CD4-positive, alpha-beta T cell treated with Interferon alpha-2 for 1 hour (primary cell): ENCODE measurements around the gene GPR12.

Experiments
- DNase-seq, 2 donors: peaks; one replicate each; pipeline ENCODE4 v3.0.0-alpha.2; 2020 to 2022

GPR12 gene, protein sequence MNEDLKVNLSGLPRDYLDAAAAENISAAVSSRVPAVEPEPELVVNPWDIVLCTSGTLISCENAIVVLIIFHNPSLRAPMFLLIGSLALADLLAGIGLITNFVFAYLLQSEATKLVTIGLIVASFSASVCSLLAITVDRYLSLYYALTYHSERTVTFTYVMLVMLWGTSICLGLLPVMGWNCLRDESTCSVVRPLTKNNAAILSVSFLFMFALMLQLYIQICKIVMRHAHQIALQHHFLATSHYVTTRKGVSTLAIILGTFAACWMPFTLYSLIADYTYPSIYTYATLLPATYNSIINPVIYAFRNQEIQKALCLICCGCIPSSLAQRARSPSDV

DNA sequence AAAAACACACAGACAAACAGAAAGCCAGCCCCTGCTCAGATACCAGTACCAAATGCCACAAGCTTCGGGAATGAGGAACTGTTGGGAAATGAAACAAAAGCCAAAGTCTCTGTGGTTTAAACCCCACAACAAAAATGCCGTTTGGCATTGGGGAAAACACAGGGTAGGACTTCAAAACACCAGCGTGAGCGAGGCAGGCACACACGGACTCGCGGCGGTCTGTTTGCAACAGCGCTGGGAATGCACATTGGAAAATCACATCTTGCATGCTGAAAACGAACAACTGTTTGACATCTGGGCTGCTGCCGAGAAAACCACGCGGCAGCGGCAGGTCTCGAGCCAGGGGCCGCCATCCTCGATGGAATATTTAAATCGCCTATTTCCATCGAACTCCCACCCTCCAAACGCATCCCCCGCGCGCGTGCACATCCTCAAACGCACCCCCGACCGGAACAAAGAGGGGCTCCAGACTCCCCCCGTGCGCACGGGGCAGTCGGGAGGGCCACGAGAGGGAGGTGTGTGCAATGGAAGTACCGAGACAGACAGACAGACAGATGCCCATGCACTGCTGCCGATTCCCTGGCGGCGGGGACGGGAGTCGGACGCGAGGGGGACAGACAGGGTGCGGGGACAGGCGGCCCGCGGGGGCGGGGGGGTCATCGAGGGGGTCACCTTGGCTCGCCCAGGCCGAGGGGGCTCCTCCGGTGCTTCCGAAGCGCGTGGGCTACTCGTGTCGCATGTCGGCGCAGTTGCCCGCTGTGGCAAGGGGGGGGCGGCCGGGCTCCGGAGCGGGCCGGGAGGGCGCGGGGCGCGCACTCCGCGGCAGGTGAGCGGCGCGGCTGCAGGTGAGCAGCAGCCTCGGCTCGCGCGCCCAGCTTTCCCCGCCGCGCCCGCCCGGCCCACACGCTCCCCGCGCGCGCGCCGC lies at the start of gene GPR12:
Gene GPR12, minus strand, starts transcription at position 880 of the 925 bp plus-strand sequence. CDS start 959 bp downstream, outside the sequence.
- DNase-seq, result no peak

DNA sequence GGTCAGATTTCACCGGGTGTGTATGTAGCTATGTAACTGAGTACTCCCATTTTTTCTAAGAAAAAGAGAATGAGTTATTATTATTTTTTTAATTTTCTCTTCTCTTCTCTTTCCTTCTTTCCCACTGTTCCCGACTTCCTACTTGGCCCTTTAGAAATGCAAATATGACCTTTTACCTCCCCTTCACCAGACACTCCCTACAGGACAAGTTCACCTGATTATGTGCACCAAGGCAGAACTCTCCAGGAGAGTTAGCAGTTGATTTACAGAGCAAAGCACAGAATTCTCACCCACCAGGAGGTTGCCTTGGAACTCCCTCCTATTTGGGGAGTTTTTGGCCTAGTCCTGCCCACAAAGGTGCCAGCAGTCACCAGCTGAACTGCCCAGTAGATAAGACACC lies 49.5 kb upstream of the GPR12 start:
- DNase-seq, result no peak

DNA sequence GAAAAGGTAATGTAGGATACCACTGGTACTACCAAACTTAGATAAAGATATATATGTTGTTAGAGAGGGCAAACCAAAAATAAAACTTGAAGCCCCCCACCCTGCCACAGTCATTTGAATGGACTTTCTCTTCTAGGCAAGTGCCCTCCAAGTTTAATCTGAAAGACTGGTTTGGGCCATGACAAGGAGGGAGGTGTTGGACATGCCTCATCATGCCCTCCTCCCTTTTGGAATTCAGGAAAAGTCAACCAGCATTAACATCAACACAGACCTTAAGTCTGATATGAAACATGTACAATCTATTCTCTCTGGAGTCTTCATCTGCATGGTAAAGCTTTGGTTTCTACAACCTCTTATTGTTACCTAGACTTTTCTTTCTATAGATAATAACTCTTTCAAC lies 46.3 kb upstream of the GPR12 start:
- no peak for DNase-seq

DNA sequence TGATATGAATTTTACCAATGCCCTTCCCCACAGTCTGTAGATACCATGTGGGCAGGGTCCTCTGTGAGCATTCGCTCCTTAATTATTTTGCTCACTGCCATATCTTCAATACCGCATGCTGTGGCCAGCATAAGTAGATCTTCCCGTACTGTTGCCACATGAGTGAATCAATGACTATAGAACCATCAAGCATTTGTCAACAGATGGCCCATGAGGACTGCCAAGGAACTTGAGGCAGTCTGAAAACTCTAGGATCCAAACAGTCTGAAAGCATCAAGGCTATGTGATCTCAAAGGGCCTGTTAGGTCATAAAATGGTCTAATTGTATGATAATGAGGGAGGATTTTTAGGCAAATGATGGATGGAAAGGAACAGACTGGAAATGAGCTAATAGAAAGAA lies 27.4 kb upstream of the GPR12 start:
- no peak for DNase-seq

DNA sequence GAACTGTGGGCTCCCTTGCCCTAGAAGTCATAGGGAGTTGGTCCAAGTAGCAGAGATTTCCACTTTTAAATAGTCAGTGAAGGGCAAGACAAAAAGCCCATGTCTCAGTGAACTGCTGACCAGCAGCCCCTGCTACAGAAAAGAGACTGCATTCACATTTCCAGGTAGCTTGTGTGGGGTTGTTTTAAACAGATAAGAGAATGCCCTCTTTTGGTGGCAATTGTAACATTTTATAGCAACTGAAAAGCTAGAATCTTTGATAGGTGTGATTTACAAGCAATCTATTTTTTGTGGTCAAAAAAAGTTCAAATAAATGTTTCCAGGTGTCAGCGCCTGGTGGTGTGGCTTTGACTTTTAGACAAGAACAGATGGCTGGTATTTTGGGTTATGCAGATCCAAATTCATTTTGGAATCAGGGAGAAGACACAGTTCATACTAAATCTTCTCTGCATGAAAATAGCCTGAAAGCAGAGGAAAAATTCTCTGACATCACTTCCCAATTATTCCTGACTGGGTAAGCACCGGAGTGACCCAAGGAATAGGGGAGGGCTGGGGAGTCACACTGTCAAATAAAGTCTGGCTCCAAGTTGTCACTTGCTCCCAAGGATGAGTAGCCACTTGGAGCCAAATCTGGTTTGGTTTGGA lies 26.2 kb upstream of the GPR12 start:
- DNase-seq, result no peak

DNA sequence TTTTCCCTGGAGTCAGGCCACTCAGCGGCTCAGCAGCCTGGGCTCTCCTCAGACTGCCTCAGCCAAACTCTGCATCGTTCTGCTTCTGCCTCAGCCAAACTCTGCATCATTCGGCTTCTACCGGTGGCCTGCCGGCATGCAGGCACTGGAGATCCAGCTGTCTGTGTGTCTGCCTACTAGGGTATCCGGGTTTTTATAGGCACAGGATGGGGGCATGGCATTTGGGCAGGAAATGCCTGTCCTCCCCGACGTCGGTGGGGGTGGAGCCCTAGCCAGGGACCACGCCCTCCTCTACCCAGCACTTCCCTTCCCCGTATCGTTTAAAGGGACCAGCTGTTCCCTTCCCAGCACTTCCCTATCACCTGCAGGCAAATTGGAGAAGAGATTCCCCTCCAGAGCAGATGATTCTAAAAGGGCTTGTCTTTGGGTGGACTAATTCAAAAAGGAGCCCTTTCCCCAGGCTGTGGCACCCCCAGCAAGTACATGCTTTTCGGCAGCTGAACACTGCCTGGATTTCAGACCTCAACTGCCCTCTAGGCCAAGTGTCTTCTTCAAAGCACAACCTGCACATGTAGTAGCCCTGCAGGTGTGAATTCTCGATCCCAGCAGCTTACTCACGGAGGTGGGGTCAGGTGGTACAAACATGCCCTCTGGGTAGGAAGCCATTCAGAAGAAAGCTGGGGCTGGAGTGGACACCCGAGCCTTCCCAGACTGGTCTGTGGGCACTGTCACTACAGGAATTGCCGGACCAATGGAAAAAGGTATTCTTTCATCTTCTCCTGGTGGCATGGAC lies 25.4 kb upstream of the GPR12 start:
- DNase-seq, result peak; percentile 79

DNA sequence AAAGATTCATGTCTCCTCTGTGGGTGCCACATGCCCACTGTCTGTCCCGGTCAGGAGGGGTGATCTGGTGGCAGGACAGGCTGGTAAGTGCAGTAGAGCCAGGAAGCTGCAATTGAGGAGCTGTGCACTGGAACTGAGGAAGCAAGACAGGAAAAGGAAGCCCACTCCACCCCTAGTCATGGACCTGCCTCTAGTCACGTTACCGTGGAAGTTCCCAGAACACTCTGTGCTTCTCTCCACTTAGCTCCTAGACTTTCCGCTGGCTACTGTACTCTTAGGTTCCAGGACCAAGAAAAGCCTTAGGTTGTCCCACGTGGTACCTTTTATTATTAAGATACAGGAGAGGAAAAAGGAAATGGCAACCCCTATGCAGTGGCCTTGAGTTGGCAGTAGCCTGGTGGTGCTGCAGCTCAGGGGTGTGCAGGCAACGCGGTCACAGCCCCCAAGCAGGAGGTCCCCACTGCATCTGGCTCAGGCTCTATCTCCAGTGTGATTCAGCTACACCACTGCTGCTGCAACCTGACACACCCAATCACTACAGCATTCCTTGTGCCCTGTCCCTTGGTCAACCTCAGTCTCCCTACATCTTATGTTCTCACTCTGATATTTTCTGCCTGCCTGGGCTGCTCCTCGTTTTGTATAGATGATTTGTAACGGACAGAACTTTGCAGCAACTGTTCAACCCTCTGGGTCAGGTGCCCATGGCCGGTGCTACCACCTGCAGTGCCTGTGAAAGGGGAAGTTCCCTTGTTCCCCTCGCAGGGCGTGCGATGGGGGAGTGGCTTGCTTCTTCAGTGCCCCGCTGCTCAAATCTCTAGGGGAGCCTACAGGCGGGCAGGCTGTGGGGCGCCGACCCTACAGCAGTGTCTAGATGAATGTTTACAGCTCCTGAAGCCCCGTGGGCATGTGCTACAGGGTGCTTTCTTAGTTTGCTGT lies 24.4 kb upstream of the GPR12 start:
- peak; percentile 27 to 57 for DNase-seq

DNA sequence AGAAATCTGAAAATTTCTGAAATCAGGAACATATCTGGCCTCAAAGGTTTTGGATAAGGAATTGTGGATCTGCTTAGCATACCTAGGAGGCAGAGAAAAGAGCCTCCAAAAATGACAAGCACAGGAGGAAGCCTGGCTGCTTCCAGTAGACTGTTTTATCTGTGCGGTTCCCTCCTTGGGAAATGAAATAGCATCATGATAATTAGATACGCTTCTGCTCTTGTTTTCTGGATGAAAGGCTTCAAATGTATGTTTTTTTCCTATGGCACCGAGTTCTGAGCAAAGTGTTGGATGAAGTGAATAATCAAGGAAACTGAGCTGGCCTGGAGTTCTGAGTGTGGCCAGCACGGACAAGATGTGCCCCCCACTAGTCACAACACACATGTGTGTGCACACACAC lies 19.8 kb upstream of the GPR12 start:
- DNase-seq, result no peak

DNA sequence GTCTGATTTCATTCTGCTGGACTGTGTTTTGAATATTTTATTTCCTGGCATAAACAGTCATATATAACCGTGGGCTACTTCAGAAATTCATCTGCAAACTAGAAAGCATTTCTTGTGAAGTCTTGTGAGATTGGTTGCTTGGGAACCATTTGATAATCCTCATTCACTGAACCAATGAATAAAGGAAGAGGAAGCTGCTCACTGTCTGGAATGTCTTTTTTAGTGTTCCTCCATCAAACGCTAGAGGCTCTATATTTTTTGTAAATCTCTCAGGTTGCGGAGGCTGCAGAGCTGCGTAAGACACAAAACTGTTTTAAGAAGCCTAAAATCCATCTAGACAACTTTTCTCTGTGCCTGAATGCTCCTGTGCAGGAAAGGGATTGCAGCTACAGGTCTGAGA lies 18.7 kb upstream of the GPR12 start:
- DNase-seq, result no peak

DNA sequence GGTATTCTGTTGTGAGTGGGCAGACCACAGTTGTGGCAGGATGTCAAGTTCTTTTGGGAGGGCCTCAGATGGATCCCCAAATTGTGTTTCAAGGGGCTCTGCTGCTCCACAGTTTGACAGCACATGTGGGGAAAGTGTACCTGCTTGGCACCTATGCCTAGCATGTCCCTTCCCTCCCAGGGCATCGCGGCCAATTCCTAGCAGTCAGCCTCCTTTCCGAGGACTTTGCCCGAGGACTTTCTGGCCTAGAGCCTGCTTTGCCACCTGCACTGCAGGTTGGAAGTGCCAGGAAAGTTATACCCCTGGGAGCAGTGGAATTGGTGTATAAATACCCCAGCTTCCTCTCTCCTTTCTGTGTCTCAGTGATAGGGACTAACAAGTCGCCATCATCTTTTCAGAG lies 11.9 kb upstream of the GPR12 start:
- DNase-seq, result no peak

DNA sequence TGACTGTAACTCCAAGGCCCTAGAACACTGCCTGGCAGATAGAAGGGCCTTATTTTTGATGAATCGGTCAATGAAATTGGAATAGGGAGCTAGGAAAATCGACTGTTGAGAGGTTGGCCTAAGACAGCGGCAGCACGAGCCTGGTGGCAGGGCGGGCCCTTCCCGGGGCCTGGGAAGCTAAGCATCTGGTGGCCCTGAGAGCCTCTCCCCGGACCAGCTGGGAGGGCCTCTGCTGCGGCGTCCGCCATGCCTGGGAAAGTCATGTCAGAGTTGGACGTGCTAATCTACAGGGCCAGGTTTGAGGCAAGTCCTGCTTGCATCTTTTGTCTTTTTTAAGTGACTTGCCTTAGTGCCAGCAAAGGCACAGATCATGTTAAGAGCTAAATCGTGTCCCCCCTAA lies 11.2 kb upstream of the GPR12 start:
- DNase-seq, result no peak

DNA sequence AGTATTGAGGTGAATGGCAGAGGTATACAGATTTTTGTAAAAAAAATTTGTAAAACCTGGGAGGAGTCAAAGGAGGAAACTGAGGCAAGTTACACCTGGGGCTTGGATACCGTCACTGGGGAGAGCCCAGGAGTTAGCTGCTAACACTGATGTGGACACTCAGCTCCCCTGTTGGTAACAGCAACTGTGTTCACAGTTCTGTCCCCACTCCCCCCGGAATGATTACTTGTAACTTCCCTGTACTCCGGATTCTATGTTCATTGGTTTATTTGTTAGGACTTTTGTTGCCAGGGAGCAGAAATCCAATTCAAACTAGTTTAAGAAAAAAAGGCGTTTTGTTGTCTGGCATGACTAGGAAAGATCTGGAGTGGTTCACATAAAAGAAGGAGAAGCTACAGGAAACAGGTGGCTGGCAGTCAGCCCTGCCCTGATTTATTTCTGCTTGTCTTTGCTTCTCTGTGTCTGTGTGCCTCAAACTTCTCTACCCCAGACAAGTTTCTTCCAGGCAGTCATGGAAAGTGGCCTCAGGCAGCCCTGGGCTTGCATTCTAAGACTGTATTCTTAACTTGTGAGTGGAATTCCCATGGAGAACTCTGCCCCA lies 2.3 kb upstream of the GPR12 start:
- no peak for DNase-seq

DNA sequence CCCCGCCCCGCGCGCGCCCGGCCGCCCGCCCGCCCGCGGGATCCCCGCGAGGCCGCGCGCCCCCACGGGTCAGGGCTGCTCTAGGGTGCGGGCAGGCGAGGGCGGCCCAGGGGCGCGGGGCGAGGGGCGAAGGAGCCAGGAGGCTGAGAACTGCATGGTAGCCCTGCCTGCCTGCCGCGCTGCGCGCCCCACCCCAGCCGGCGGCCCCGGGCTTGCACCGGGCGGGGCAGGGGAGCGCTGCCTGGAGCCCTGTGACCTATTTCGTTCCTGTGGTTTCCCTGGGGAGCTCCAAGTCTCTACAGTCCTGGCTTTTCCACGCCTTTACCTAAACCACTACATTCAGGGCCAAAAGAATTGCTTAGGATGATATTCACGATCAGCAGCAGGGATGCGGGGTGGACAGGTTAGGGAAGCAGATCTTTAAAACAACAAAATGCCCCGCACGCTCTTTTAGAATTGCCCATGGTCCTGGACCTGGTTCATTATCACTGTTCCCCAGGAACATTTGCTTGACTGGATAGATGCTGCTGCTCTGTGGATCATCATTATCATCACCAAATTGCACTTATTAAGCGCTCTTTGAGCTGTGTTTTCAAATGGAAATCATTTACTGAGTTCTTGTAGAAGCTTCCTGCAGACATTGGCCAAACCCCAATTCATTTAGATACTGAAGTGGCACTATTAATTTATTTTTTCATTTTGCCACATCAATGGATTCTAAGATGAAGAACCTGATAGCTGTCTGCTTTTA lies 421 bp upstream of the GPR12 start:
- no peak for DNase-seq

DNA sequence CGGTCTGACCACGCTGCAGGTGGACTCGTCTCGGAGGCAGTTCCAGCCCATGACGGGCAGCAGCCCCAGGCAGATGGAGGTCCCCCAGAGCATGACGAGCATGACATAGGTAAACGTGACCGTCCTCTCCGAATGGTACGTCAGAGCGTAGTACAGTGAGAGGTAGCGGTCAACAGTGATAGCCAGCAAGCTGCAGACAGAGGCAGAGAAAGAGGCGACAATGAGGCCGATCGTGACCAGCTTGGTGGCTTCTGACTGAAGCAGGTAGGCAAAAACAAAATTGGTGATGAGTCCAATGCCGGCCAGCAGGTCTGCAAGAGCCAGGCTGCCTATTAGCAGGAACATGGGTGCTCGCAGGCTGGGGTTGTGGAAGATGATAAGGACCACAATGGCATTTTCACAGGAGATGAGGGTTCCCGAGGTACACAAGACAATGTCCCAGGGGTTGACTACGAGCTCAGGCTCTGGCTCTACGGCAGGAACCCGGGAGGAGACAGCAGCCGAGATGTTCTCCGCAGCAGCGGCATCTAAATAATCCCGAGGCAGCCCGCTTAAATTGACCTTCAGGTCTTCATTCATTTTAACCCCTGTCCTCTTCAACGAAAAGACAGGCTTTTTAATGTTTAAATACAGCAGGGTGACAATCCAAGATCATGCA lies 1.2 kb downstream of the GPR12 start:
- no peak for DNase-seq

DNA sequence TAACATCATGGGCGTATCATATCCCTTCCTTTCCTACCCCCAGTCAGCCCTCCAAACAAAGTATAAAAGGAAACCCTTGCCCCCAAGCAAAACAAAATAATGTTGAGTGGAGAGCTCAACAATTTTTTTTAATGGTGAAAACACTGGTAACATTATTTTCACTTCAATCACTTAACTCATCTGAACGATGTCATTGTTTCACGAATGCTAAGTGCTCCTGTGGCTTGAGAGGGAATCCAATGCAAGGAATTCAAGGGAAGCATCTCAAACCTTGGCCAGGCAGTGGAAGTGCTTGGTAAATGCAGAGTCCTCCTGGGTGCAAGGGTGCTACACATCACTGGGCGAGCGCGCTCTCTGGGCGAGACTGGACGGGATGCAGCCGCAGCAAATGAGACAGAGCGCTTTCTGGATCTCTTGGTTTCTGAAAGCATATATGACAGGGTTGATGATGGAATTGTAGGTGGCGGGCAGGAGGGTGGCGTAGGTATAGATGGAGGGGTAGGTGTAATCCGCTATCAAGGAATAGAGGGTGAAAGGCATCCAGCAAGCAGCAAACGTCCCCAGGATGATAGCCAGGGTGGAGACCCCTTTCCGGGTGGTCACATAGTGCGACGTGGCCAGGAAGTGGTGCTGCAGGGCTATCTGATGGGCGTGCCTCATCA lies 2.0 kb downstream of the GPR12 start:
- no peak for DNase-seq

DNA sequence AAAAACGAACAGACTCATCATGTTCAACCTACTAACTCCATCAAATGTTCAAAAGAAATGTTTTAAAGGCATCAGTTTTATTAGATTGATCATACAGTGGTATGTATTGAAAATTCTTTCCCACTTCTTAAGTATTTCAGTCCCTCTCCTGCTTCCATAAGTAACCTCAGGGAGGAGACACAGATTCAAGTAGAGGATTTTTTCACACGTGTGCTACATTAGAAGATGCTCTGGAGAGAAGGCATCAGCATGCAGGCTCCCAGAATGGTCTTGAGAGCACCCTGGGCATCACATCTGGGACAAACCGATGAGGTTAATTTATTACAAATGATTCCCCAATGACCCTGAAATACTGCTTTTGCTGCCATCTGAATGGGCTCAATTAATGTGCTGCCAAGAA lies 3.6 kb downstream of the GPR12 start:
- no peak for DNase-seq

DNA sequence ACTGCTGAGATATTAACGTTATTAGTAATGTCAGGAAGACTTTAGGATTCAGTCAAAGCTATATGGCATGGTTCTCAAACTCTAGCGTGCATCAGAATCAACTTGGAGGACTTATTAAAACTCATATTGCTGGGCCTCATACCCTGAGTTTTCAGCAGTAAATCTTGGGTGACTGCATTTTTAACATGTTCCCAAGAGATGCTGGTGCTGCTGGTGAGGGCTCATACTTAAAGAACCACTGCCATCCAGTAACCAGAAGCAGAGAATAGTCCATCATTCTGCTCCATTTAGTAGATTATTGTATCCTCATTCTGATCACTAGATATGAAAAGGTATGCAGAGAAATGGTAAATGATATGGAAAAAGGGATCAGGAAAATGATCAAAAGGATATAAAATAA lies 7.9 kb downstream of the GPR12 start:
- no peak for DNase-seq

DNA sequence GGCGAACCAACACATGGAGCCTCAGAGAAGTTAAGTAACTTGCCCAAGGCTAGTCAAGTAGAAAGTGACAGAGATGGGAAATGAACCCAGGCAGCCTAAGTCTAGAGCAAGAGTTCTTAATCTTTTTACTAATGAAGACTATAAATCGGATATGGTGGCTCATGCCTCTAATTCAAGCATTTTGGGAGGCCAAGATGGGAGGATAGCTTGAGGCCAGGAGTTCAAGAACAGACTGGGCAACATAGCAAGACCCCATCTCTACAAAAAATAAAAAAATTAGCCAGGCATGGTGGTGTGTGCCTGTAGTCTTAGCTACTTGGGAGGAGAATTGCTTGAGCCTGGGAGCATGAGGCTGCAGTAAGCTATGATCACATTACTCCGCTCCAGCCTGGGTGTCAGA lies 10.7 kb downstream of the GPR12 start:
- no peak for DNase-seq

DNA sequence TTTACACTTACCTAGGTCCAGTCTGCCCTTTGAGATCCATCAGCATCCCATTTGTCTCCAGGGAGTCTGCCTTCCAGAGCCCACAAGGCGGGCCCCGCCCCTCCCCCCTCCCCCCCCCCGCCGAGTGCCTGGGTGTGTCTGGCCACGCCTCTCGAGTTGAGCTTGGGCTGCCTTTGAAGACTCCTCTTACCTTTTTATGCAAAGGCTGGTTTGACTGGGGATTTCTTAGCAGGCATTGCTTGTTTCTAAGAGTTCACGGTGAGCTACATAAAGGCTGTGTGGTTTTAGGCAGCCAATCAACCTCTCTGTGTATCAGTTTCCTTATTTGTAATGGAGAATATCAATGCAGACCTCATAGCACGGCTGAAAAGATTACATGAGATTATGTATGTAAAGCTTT lies 11.3 kb downstream of the GPR12 start:
- no peak for DNase-seq
